MV-4-11 (cell line): ENCODE measurements around the gene LINC00632.

Source experiments
- DNase-seq: peaks from one replicate; lab custom pipeline; 2025; lab: John Stamatoyannopoulos, UW

The LINC00632 gene

DNA sequence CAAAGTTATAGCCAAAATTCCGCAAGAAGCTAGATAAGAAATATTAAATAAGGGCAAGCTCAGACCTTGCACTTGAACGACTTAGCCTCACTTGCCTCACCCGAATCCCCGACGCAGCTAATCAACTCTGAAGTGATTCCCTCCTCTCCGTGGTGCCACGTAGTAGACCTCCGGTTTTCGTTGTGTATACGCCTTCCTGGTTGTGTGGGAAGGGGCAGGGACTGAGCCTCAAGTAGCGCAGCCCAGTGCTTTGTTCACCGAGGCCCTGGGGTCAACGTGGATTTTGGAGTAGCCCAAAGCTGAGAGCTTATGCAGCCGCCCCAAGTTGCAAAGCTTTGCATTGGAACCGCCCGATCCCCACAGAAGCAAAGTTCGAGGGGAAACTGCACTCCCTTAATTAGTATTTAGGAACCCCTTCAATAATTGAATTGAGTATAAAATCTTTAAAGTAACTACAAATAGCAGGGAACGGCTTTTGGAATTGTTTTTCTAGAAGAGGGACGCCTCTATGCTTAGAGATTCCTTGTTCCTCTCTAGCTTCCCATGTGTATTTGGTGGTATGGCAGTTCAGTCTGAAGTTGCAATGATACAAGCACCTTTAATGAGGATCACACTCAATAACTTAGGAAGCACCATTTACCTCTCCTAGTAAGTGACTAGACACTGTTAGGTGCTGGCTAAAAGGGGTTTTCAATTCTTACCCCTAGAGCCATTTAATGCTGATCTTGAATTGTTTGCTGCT lies 55.7 kb downstream of the LINC00632 start:
- DNase-seq = no peak

DNA sequence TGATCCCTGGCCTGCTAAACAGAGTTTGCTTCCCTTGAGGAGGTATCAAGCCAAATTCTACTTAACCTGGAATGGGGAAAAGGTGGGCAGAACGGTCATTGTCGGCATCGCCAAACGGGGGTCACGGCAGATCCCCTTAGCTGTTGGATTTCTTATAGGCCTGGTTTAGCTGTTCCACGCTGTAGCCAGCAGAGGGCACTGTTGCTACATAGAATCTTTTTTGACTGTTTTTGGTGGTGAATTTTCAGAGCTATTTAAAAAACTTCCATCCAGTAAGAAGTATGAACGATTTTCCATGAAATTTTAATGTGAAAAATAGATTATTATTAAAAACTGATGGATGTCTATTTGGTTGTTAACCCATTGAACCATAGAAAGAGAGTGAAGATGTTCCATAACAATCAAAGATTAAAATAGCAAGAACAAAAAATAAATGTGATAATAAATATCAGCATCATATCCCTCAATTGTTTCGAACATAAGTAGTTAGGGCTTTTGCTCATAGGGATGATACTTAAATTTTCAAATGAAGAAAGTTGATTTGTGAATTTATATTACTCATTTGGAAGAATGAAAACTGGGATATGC lies 56.6 kb downstream of the LINC00632 start:
- DNase-seq = no peak

DNA sequence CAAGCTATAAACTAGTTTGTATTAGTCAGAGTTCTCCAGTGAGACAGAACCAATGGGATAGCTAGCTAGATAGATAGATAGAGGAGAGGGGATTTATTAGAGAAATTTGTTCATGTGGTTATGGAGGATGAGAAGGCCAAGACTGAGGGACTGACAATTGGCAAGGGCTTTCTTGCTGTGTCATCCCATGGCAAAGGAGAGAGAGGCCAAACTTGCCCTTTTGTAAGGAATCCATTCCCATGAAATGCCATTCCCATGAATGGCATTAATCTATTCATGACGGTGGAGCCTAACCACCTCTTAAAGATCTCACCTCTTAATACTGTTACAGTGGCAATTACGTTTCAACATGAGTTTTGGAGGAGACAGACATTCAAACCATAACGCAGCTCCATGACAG lies 58.1 kb downstream of the LINC00632 start:
- DNase-seq = no peak

DNA sequence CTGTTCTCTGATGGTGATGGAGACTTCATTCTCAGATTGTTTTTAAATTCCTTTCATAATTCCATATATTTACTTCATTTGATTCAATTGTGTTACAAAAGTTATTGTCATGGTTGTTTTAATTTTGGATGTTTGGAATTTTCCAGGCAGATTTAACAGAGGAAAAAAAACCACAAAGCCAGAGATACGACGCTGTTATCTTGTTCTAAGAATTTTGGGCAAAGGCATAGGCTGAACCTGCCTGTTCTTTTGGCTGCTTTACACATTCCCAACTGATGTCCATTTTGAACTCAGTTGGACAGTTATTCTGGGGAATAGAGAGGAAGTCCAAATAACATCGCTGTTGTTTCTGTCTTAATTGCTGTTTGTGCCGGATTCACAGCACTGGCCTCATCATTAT lies 65.7 kb downstream of the LINC00632 start:
- DNase-seq = no peak

DNA sequence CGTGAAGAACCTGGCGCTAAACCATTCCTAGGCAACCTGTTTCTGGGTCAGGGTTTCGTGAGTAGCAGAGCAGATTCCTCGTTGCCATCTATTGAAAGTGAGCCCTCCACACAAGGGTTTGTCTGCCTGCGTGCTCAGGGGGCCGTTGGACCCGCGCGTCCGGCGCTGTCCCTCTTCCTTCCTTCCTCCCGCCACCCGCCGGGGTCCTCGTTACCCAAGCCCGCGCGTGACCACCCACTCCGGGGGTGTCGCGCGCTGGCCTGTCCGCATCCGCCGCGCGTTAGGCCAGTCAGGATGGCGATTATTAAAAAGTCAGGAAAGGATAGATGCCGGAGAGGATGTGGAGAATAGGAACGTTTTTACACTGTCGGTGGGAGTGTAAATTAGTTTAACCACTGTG lies 66.8 kb downstream of the LINC00632 start:
- no peak for DNase-seq

DNA sequence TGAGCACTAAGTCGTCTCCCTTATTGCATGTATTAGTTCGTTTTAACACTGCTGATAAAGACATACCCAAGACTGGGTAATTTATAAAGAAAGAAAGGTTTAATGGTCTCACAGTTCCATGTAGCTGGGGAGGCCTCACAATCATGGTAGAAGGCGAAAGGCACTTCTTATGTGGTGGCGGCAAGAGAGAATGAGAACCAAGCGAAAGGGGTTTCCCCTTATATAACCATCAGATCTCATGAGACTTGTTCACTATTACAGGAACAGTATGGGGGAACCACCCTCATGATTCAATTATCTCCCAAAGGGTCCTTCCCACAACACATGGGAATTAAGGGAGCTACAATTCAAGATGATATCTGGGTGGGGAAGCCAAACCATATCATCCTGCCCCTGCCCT lies 85.1 kb downstream of the LINC00632 start:
- no peak for DNase-seq

DNA sequence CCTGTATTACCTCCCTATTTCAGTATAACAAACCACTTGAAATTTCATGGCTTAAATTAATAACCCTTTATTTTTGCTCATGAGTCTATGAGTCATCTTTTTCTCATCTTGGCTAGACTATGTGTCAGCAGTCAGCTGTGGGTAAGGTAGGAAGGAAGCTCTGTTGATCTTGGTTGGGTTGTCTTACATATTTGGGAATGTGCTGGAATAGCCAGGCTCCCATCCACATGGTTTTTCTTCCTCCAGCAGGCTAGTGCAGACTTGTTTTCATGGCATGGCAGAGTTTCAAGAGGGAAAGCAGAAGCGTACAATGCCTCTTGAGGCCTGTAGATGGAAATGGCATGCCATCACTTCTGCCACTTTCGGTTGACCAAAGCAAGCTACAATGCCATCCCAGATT lies 89.7 kb downstream of the LINC00632 start:
- no peak for DNase-seq

DNA sequence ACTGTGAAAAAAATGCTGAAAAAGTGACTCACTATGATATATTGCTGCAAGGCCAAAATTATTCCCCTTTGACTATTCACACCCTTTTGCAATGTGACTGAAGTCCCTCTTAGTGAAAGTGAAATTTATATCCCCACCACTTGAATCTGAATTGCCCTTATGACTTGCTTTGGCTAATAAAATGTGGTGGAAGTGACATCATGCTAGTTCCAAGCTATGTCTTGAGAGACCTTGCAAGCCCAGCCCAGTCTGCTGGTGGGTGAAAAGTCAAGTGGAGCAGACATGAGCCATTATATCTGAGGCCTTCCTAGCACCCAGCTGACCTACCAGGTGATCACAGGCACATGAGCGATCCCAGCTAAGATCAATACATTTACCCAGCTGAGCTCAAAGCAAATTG lies 94.7 kb downstream of the LINC00632 start:
- no peak for DNase-seq

DNA sequence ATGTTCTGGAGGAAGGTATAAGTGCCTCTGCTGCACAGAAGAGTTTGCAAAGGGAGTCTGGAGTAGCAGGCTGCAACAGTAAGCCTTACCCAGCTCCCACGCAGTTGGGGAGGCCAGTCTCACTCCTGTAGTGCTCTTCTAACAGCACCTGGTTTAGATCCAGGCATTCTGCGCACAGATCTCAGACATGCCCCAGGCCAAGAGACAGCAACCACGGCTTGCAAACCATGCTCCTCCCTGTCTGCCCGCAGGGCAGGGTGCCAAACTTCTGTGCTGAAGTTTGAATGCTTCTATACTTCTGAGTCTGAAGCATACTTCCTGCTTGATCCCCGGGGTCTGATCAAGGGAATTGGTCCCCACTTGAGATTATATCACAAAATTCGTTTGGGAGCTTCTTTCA lies 106.3 kb downstream of the LINC00632 start:
- no peak for DNase-seq

DNA sequence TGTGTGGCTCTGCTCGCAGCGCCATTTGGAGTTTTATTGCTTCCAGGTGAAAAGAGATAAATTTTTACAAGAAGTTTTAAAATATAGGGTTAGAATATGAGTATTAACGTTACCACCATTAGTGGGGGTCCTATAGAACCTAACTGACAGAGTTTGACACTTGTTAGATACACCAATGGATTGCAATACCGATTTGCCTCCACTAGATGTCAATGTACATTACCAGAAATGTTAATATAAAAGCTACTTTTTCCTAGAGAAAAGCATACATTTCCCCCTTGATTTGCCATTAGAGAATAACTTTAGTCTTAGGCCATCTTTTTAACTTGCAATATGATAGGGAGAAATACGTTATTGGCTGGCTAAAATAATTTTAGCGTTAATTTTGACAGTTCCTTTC lies 108.4 kb downstream of the LINC00632 start:
- no peak for DNase-seq

DNA sequence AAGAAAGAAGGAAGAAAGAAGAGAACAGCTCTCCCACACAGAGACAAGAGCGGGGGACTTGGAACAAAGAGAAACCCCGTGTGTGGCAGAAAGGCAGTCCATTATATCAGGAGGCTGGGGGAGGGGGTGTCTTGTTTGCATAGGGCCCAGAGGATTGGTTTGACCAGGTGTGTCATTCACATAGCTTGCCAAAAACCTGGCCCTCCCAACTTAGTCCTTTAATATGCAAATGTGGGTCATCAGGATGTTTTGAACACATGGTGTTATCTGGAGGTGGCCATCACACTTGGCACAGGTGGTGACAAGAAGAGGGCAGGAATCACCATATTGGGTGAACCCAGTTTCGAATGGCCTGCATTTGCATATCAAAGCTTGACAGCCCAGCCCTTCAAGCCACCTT lies 111.7 kb downstream of the LINC00632 start:
- no peak for DNase-seq

DNA sequence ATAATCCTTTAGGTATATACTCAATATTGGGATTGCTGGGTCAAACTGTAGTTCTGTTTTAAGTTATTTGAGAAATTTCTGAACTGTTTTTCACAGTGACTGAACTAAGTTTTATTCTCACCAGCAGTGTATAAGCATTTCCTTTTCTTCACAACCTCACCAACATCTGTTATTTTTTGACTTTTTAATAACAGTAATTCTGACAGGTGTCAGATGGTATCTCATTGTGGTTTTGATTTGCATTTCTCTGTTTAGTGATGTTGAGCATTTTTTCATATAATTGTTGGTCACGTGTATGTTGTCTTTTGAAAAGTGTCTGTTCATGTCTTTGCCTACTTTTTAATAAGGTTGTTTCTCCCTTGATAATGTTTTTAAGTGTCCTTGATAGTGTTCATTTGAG lies 112.6 kb downstream of the LINC00632 start:
- DNase-seq = no peak

DNA sequence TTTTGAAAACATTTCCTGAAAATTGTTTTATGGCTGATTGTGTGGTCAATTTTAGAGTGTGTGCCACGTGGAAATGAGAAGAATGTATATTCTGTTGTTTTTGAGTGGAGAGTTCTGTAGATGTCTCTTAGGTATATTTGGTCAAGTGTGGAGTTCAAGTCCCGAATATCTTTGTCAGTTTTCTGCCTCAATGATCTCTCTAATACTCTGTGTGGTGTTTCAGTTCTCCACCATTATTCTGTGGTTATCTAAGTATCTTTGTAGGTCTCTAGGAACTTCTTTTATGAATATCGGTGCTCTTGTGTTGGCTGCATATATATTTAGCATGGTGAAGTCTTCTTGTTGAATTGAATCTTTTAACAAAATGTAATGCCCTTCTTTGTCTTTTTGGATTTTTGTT lies 113.3 kb downstream of the LINC00632 start:
- no peak for DNase-seq

DNA sequence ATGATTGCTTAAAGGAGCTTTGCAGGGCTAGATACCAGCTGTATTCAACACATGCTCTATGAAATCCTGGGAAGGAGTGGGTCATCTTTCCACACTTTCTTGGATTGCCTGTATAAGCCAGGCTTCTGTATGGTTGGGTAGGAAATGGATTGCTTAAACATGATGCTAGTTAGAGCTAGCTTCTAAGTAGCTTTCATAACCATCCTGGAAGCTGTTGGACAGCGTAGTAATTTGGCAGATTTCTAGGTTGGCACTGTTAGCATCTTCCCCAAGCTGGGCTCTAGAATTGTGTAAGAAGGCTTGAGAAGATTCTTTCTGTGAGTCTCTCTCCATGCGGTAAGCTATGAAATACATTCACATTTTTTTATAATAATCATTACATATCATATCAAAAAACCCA lies 127.3 kb downstream of the LINC00632 start:
- DNase-seq = no peak
